ENCODE data around the gene NUPR1.
"Not testable (repeated sequence)": the region's sequence is repeated elsewhere in the genome, so short reads cannot be mapped to it uniquely, and the experiment has no call there.

The NUPR1 gene

DNA sequence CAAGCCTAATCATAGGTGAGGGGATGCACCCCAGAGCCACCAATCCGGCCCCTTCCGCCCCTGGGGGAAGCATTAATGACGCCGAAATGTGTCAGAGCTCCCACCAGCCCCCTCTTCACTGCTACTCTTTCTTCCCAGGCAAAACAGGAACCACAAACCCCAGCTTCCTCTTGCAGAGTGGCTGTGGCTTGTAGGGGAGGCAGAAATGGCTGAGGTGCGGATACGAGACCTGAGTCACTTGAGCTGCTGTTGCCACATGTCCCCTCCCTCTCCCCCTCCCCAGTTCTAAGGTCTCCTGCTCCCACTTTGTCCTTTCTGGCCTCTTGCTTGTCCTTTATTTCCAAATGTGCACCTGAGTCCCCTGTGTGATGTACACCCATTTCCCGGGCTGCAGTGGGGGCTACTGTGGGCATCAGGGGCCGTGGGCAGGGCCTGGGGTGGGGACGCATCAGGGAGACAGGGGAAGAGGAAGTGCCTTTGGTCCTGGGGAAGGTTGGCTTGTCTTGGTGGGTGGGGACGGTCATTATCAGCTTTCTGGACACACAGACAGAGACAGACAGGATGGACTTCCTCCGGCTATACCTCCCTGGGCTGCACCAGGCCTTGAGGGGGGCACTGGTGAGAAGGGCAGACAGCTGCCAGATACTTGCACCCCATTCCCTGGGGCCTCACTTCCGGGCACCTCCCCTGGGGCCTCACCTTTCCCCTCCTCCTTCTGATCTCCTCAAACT, 44.5 kb downstream of the NUPR1 start, which contains the start of gene APOBR:
TSS of gene APOBR (plus strand) at position 523 of the 731 bp plus-strand sequence. CDS start at position 562, 39 bp downstream.
- intact Hi-C loops (cut with DNase I; ENCODE audit: low total_unique reads), result loop anchor here (10.0 kb wide), 1 partner anchor 279 kb away; the partner anchor contains the start of gene XPO6
- H3K9me3 ChIP-seq, result no peaks in the 10 kb centered on the region
- H3K36me3 ChIP-seq, result peaks cover 0 to 8% (median 0%) of the 10 kb centered on the region in 3 donors
- H3K4me3 ChIP-seq, result peak within 1 kb of the TSS; percentile 12 to 27
- peak in 1 of 2 donors; percentile 44 for DNase-seq
- TF ChIP-seq CTCF (IDR thresholded peaks at IDR 0.05), result no peak
- no peak within 1 kb of the TSS for H3K27ac ChIP-seq
- peaks cover 0 to 16% (median 8%) of the 10 kb centered on the region in 4 donors for H3K4me1 ChIP-seq
- H3K27me3 ChIP-seq, result peaks cover 0 to 2% of the 10 kb centered on the region in 2 donors

DNA sequence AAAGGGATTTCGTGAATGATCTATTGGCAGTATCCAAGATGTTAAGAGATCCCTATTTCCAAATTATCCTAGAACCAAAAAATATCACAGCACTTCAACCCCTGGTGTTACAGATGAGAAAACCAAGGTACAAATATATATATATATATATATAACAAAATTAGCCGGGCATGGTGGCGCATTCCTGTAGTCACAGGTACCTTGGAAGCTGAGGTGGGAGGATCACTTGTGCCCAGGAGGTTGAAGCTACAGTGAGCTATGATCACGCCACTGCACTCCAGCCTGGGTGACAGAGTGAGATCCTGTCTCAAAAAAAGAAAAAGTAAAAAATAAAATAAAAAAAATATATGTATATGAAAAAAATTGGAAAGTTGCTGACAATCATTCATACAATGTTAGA, 46.3 kb downstream of the NUPR1 start:
- no peaks in the 10 kb centered on the region for H3K9me3 ChIP-seq
- intact Hi-C loops (cut with DNase I; ENCODE audit: low total_unique reads), result loop anchor here (2.0 to 10.0 kb wide), 2 partner anchors 46 to 278 kb away; partner anchors contain the start of genes NUPR1 and XPO6
- peaks cover 2 to 26% (median 10%) of the 10 kb centered on the region in 3 donors for H3K36me3 ChIP-seq
- peaks cover 0 to 16% (median 8%) of the 10 kb centered on the region in 4 donors for H3K4me1 ChIP-seq
- H3K27me3 ChIP-seq, result peaks cover 0 to 2% of the 10 kb centered on the region in 2 donors
- no peak for DNase-seq
- peak overlapping the region; percentile 78 to 80 for H3K27ac ChIP-seq
- no peak for TF ChIP-seq CTCF (IDR thresholded peaks at IDR 0.05)
- peak overlapping the region; percentile 72 to 83 for H3K4me3 ChIP-seq

GRCh38 chr16:28491970-28492474, 46.8 kb downstream of the NUPR1 start, which contains the start of gene CLN3:
TSS of gene CLN3 (minus strand) at chr16:28492074. CDS start at chr16:28491759, 315 bp downstream.
- Histone ChIP-seq H3K4me1 (peaks cover 0 to 16% (median 8%) of the 10 kb centered on the region in 4 donors), H3K9me3 (no peaks in the 10 kb centered on the region)
- no peak for TF ChIP-seq CTCF (IDR thresholded peaks at IDR 0.05)

GRCh38 chr16:28491230-28491969, 47.4 kb downstream of the NUPR1 start:
- intact Hi-C loops (cut with DNase I; ENCODE audit: low total_unique reads), result loop anchor here (10.0 kb wide), 1 partner anchor 277 kb away; the partner anchor contains the start of gene XPO6
- peak; percentile 41 to 75 for DNase-seq
- Histone ChIP-seq H3K27ac (peak overlapping the region; percentile 78 to 80), H3K36me3 (peaks cover 11 to 37% (median 11%) of the 10 kb centered on the region in 3 donors), H3K4me1 (peaks cover 0 to 16% (median 8%) of the 10 kb centered on the region in 4 donors), H3K9me3 (no peaks in the 10 kb centered on the region), H3K4me3 (peak overlapping the region; percentile 72 to 83), H3K27me3 (peaks cover 0 to 2% of the 10 kb centered on the region in 2 donors)
- TF ChIP-seq CTCF (IDR thresholded peaks at IDR 0.05), result peak; percentile 27 to 36

More at GRCh38 chr16:28491970-28492474, 46.8 kb downstream of the NUPR1 start, which contains the start of gene CLN3:
- intact Hi-C loops (cut with DNase I; ENCODE audit: low total_unique reads), result loop anchor here (2.0 to 10.0 kb wide), 2 partner anchors 47 to 277 kb away; partner anchors contain the start of genes NUPR1 and XPO6
- Histone ChIP-seq H3K27me3 (peaks cover 0 to 2% of the 10 kb centered on the region in 2 donors), H3K36me3 (peaks cover 7 to 30% (median 10%) of the 10 kb centered on the region in 3 donors), H3K27ac (peak within 1 kb of the TSS; percentile 78 to 80), H3K4me3 (peak within 1 kb of the TSS; percentile 72 to 83)
- peak; percentile 94 to 97 for DNase-seq

DNA sequence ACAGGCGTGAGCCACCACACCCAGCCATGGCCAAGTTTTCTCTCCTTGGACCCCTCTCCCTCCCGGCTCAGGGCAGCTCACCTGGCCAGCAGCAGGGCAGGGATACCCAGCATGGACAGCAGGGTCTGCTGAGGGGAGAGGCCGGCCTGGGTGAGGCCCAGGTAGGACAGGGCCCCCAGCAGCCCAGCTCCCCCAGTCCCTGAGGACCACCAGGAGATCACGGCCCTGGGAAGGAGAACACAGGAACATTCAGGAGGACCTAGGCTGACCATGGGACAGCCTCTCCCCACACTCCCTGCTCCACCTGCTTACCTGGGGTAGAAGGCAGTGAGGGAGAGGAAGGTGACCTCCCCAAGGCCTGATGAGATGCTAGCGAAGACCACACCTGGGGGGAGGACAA, 52.5 kb downstream of the NUPR1 start:
- no peak for TF ChIP-seq CTCF (IDR thresholded peaks at IDR 0.05)
- peaks cover 0 to 16% (median 8%) of the 10 kb centered on the region in 4 donors for H3K4me1 ChIP-seq
- H3K36me3 ChIP-seq, result peaks cover 39 to 84% (median 44%) of the 10 kb centered on the region in 3 donors
- no peaks in the 10 kb centered on the region for H3K9me3 ChIP-seq
- no peak overlapping the region for H3K4me3 ChIP-seq
- no peak overlapping the region for H3K27ac ChIP-seq
- no peaks in the 10 kb centered on the region for H3K27me3 ChIP-seq
- intact Hi-C loops (cut with DNase I; ENCODE audit: low total_unique reads), result loop anchor here (2.0 kb wide), 1 partner anchor 65 kb away; no protein-coding TSS in a partner anchor
- DNase-seq, result no peak

DNA sequence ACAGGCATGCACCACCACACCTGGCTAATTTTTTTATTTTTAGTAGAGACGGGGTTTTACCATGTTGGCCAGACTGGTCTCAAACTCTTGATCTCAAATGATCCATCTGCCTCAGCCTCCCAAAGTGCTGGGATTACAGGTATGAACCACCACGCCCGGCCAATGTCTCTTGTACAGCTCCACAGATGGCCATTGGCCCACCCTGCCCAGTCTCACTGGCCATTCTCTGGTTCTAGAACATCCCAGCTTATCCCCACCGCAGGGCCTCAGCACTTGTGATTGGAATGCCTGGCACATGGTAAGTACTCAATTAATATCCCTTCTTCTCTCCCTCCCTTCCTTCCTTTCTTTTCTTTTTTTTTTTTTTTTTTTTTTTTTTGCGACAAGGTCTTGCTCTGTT, 55.4 kb downstream of the NUPR1 start:
- H3K4me3 ChIP-seq; H3K4me1 ChIP-seq; H3K9me3 ChIP-seq; H3K27me3 ChIP-seq; DNase-seq; intact Hi-C loops (cut with DNase I; ENCODE audit: low total_unique reads); H3K27ac ChIP-seq: not testable (repeated sequence)
- H3K36me3 ChIP-seq, result peaks cover 53 to 96% (median 73%) of the 10 kb centered on the region in 3 donors

Measured in tibial artery (tissue), 4 donors.